DMS153 treated with DMSO at 0.1 percent for 48 hours (cell line): ENCODE measurements around the gene NOLC1.

Experiments
- DNase-seq: peaks from one replicate; lab custom pipeline; 2025; ENCODE audit not compliant: unreplicated experiment; lab: John Stamatoyannopoulos, UW

NOLC1 gene

GRCh38 chr10:102200751-102201640 is 48.8 kb downstream of the NOLC1 start:
- no peak for DNase-seq

GRCh38 chr10:102202386-102202785 is 50.2 kb downstream of the NOLC1 start:
- no peak for DNase-seq

GRCh38 chr10:102208311-102209035 is 56.3 kb downstream of the NOLC1 start:
- DNase-seq, result no peak

DNA sequence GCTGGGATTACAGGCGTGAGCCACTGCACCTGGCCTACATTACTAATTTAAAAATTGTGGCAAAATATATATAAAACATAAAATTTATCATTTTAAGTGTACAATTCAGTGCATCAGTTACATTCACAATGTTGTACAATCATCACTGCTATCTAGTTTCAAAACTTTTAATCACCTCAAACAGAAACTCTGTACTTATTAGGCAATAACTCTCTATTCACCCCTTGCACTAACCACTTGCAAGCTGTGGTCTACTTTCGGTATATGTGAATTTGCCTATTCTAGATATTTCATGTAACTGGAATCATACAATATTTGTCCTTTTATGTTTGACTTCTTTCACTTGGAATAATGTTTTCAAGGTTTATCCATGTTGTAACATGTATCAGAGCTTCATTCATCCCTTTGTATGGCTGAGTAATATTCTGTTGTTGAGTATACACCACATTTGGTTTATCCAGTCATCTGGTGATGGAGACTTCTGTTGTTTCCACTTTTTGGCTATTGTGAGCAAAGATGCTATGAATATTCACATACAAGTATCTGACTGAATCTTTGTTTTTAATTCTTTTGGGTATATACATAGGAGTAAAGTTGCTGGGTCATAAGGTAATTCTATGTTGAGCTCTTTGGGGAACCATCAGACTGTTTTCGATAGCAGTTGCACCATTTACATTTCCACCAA is 59.6 kb downstream of the NOLC1 start:
- no peak for DNase-seq
